H9 (cell line): ENCODE results near the gene AKR1C2. TPM values are rescaled to one million over a fixed set of nuclear protein-coding genes. Genes with fewer than 3 reads are reported as not detected.

Experiments used
- DNase-seq: peaks from one replicate; pipeline ENCODE4 v3.0.0-alpha.2; 2017
- H2AFZ ChIP-seq: one replicate; pipeline ENCODE4 v1.6.1; 2013; ENCODE audit warnings: mild to moderate bottlenecking, low read length, control low read depth, moderate library complexity
- H2AK5ac ChIP-seq: 2 replicates; pipeline ENCODE4 v1.6.1; 2013; ENCODE audit warnings: low read length, control low read depth, mixed read lengths; ENCODE audit not compliant: insufficient read length
- H2BK120ac ChIP-seq: one replicate; pipeline ENCODE4 v1.6.1; 2013; ENCODE audit warnings: low read depth, mild to moderate bottlenecking, low read length, control low read depth, inconsistent platforms; ENCODE audit not compliant: poor library complexity, severe bottlenecking
- H2BK12ac ChIP-seq: 2 replicates; pipeline ENCODE4 v1.6.1; 2013; ENCODE audit warnings: low read length, control low read depth, mixed read lengths, low read depth; ENCODE audit not compliant: insufficient read length
- H2BK15ac ChIP-seq: 2 replicates; pipeline ENCODE4 v1.6.1; 2013; ENCODE audit warnings: low read depth, low read length, control low read depth
- H2BK20ac ChIP-seq: one replicate; pipeline ENCODE4 v1.6.1; 2013; ENCODE audit warnings: low read depth, mild to moderate bottlenecking, low read length, control low read depth, inconsistent platforms; ENCODE audit not compliant: poor library complexity, severe bottlenecking
- H2BK5ac ChIP-seq: 2 replicates; pipeline ENCODE4 v1.6.1; 2013; ENCODE audit warnings: low read length, control low read depth, mixed read lengths; ENCODE audit not compliant: insufficient read length
- H3K14ac ChIP-seq: 2 replicates; pipeline ENCODE4 v1.6.1; 2013; ENCODE audit warnings: low read length, control low read depth; ENCODE audit not compliant: insufficient read depth
- H3K18ac ChIP-seq: 2 replicates; pipeline ENCODE4 v1.6.1; 2013; ENCODE audit warnings: low read depth, mild to moderate bottlenecking, mixed read lengths, low read length, control low read depth; ENCODE audit not compliant: insufficient read length
- H3K23ac ChIP-seq: 2 replicates; pipeline ENCODE4 v1.6.1; 2013; ENCODE audit warnings: low read length, control low read depth, mixed read lengths, low read depth; ENCODE audit not compliant: insufficient read length
- H3K23me2 ChIP-seq: 2 replicates; pipeline ENCODE4 v1.6.1; 2013; ENCODE audit warnings: low read depth, mild to moderate bottlenecking, mixed read lengths, low read length, control low read depth; ENCODE audit not compliant: insufficient read length, poor library complexity, severe bottlenecking
- H3K27ac ChIP-seq: 2 replicates; pipeline ENCODE4 v1.5.1; 2013; ENCODE audit warnings: low read length, control low read depth, mixed read lengths, low read depth; ENCODE audit not compliant: insufficient read length
- H3K27me3 ChIP-seq: 2 replicates; pipeline ENCODE4 v1.6.1; 2013; ENCODE audit warnings: low read length, control low read depth, inconsistent platforms; ENCODE audit not compliant: insufficient read depth
- H3K4ac ChIP-seq: 2 replicates; pipeline ENCODE4 v1.6.1; 2013; ENCODE audit warnings: low read depth, mild to moderate bottlenecking, control low read depth, inconsistent platforms, low read length, moderate library complexity
- H3K4me1 ChIP-seq: 2 replicates; pipeline ENCODE4 v1.6.1; 2013; ENCODE audit warnings: low read length, control low read depth, inconsistent platforms; ENCODE audit not compliant: insufficient read depth
- H3K4me2 ChIP-seq: 2 replicates; pipeline ENCODE4 v1.6.1; 2013; ENCODE audit warnings: low read length, control low read depth, mixed read lengths; ENCODE audit not compliant: insufficient read length, insufficient read depth
- H3K56ac ChIP-seq: 2 replicates; pipeline ENCODE4 v1.6.1; 2013; ENCODE audit warnings: low read depth, mild to moderate bottlenecking, mixed read lengths, low read length, control low read depth; ENCODE audit not compliant: insufficient read length
- H3K79me1 ChIP-seq: 2 replicates; pipeline ENCODE4 v1.6.1; 2013; ENCODE audit warnings: low read depth, mild to moderate bottlenecking, moderate library complexity, low read length, control low read depth, inconsistent platforms; ENCODE audit not compliant: insufficient read depth, poor library complexity, severe bottlenecking
- H3K79me2 ChIP-seq: 2 replicates; pipeline ENCODE4 v1.6.1; 2013; ENCODE audit warnings: low read length, control low read depth, inconsistent platforms; ENCODE audit not compliant: insufficient read depth
- H3K9ac ChIP-seq: 2 replicates; pipeline ENCODE4 v1.6.1; 2013; ENCODE audit warnings: low read length, control low read depth, mixed read lengths; ENCODE audit not compliant: insufficient read length; ENCODE audit errors: extremely low read depth
- H3K9me3 ChIP-seq: one replicate; pipeline ENCODE4 v1.6.1; 2013; ENCODE audit warnings: low read depth, low read length, inconsistent platforms; ENCODE audit not compliant: control insufficient read depth
- H3T11ph ChIP-seq: one replicate; pipeline ENCODE4 v1.6.1; 2013; ENCODE audit warnings: mild to moderate bottlenecking, low read length, control low read depth, inconsistent platforms
- H4K20me1 ChIP-seq: one replicate; pipeline ENCODE4 v1.6.1; 2013; ENCODE audit not compliant: control insufficient read depth, insufficient read length, insufficient read depth
- H4K5ac ChIP-seq: 2 replicates; pipeline ENCODE4 v1.6.1; 2013; ENCODE audit warnings: low read depth, mild to moderate bottlenecking, mixed read lengths, low read length, control low read depth; ENCODE audit not compliant: insufficient read length
- H4K8ac ChIP-seq: replicated peaks from 2 replicates; pipeline ENCODE4 v1.6.1; 2013; ENCODE audit warnings: low read length, control low read depth, mixed read lengths, low read depth; ENCODE audit not compliant: insufficient read length
- H4K91ac ChIP-seq: 2 replicates; pipeline ENCODE4 v1.6.1; 2013; ENCODE audit warnings: low read depth, mild to moderate bottlenecking, moderate library complexity, mixed read lengths, low read length, control low read depth; ENCODE audit not compliant: insufficient read length
- H3K27ac Mint-ChIP-seq, 3 experiments: 2 replicates in 2 of 3; 3 replicates in 1 of 3; pipeline ENCODE4 v1.8.0; 2020 to 2021; ENCODE audit warnings: mixed read lengths in 3 of 3, mild to moderate bottlenecking in 1 of 3, moderate library complexity in 1 of 3
- H3K27me3 Mint-ChIP-seq: 2 replicates; pipeline ENCODE4 v1.8.0; 2021; ENCODE audit warnings: low read depth, mild to moderate bottlenecking, moderate library complexity, mixed read lengths
- H3K36me3 Mint-ChIP-seq, 3 experiments: 2 replicates in 2 of 3; 3 replicates in 1 of 3; pipeline ENCODE4 v1.8.0; 2020 to 2021; ENCODE audit warnings: low read depth in 3 of 3, mixed read lengths in 3 of 3; ENCODE audit not compliant: insufficient read depth in 1 of 3
- H3K4me1 Mint-ChIP-seq, 2 experiments: 2 replicates each; pipeline ENCODE4 v1.8.0; 2020; ENCODE audit warnings: mixed read lengths in 2 of 2
- H3K4me3 Mint-ChIP-seq, 2 experiments: 2 replicates in 1 of 2; 3 replicates in 1 of 2; pipeline ENCODE4 v1.8.0; 2020 to 2021; ENCODE audit warnings: mild to moderate bottlenecking in 2 of 2, mixed read lengths in 2 of 2, moderate library complexity in 1 of 2
- H3K9me3 Mint-ChIP-seq, 2 experiments: 2 replicates in 1 of 2; 3 replicates in 1 of 2; pipeline ENCODE4 v1.8.0; 2020; ENCODE audit warnings: mild to moderate bottlenecking in 2 of 2, mixed read lengths in 2 of 2, moderate library complexity in 1 of 2
- WGBS: extraction: QIAGEN DNeasy Blood & Tissue Kit; methylation state at CpG from one replicate; pipeline ENCODE4 v1.1.7; 2013; ENCODE audit warnings: missing lambda C conversion rate, low lambda C conversion rate, mixed read lengths; ENCODE audit not compliant: insufficient read length; ENCODE audit errors: extremely low coverage; 5-methylcytosine and 5-hydroxymethylcytosine counted together
- total RNA-seq: library from RNA; stranded (reverse); gene quantifications from 2 replicates; pipeline ENCODE4 v1.2.1, GENCODE V29; 2021
- TF ChIP-seq, protein P1 (sequence below): fragments of 200-600 bp; sonication (generic); conservative IDR thresholded peaks from 3 replicates; pipeline ENCODE4 v1.8.0; 2021; ENCODE audit warnings: antibody characterized with exemption, mild to moderate bottlenecking

The AKR1C2 gene
- total RNA-seq, 1 experiment from 2014 or later = 0.74 TPM

DNA sequence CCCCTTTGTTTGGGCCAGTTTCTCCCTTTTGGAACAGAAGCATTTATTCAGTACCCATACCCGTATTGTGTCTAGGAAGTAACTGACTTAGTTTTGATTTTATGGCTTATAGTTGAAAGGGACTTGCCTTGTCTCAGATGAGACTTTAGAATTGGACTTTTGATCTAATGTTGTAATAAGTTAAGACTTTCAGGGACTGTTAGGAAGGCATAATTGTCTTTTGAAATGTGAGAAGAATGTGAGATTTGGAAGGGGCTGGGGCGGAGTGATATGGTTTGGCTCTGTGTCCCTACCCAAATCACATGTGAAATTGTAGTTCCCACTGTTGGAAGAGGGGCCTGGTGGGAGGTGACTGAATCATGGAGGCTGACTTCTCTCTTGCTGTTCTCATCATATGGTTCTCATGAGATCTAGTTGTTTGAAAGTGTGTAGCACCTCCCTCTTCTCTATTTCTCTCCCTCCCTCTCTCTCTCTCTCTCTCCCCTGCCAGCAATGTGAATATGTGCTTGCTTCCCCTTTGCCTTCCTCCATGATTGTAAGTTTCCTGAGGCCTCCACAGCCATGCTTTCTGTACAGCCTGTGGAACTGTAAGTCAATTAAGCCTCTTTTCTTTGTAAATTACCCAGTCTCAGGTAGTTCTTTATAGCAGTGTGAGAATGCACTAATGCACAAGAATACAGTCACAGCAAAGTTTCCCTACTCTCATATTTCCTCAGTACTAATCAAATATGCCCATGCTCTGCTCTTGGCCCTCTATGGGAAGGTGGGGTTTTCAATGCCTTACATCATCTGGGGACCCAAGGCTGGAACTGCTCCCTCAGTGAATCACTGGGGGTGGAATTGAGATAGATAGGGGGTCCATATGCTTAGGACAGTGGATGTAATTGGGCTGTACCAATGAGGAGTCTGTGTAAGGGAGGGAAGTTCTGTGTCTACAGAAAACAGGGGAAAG is 57.6 kb downstream of the AKR1C2 start:
- no peak overlapping the region for H3T11ph ChIP-seq
- no peaks in the 10 kb centered on the region for H3K23me2 ChIP-seq
- H3K9me3 ChIP-seq = no peaks in the 10 kb centered on the region
- Mint-ChIP-seq H3K27ac (peak overlapping the region in 1 of 3 experiments; percentile 41; a peak in 3 of 7 replicates), H3K27me3 (no peaks in the 10 kb centered on the region; the same call in 1 of the 2 replicates), H3K9me3 (peaks cover 11 to 51% of the 10 kb centered on the region in 2 experiments), H3K4me3 (no peak overlapping the region), H3K36me3 (0 out of 7 replicates have a peak, but pooled peaks cover 0 to 3% (median 0%) of the 10 kb centered on the region in 3 experiments), H3K4me1 (peaks cover 44 to 51% of the 10 kb centered on the region in 2 experiments)
- H2BK15ac ChIP-seq = no peak overlapping the region
- no peaks in the 10 kb centered on the region for H3K79me1 ChIP-seq
- TF ChIP-seq, protein P1, sequence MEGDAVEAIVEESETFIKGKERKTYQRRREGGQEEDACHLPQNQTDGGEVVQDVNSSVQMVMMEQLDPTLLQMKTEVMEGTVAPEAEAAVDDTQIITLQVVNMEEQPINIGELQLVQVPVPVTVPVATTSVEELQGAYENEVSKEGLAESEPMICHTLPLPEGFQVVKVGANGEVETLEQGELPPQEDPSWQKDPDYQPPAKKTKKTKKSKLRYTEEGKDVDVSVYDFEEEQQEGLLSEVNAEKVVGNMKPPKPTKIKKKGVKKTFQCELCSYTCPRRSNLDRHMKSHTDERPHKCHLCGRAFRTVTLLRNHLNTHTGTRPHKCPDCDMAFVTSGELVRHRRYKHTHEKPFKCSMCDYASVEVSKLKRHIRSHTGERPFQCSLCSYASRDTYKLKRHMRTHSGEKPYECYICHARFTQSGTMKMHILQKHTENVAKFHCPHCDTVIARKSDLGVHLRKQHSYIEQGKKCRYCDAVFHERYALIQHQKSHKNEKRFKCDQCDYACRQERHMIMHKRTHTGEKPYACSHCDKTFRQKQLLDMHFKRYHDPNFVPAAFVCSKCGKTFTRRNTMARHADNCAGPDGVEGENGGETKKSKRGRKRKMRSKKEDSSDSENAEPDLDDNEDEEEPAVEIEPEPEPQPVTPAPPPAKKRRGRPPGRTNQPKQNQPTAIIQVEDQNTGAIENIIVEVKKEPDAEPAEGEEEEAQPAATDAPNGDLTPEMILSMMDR = no peak
- H3K9ac ChIP-seq = no peak overlapping the region
- no peak overlapping the region for H2BK5ac ChIP-seq
- no peak overlapping the region for H2BK120ac ChIP-seq
- H3K4me2 ChIP-seq = no peak overlapping the region
- no peak overlapping the region for H4K8ac ChIP-seq
- no peak overlapping the region for H2AK5ac ChIP-seq
- no peak overlapping the region for H4K5ac ChIP-seq
- H2BK12ac ChIP-seq = no peak overlapping the region
- H3K4ac ChIP-seq = no peak overlapping the region
- no peak for DNase-seq
- no peak overlapping the region for H2BK20ac ChIP-seq
- H3K27me3 ChIP-seq = no peaks in the 10 kb centered on the region; the same call in 1 of the 2 replicates
- no peaks in the 10 kb centered on the region for H4K20me1 ChIP-seq
- no peak overlapping the region for H3K27ac ChIP-seq
- H3K79me2 ChIP-seq = no peaks in the 10 kb centered on the region
- H3K18ac ChIP-seq = no peak overlapping the region
- H4K91ac ChIP-seq = no peak overlapping the region
- no peak overlapping the region for H3K56ac ChIP-seq
- H3K23ac ChIP-seq = no peak overlapping the region
- H3K14ac ChIP-seq = no peak overlapping the region
- no peak overlapping the region for H2AFZ ChIP-seq
- H3K4me1 ChIP-seq = peaks cover 6% of the 10 kb centered on the region; the same call in 1 of the 2 replicates
- WGBS = no CpG with 5 or more reads among the region's 2 CpGs
